ENCODE measurements around the gene TP63. TPM values are rescaled to one million over a fixed set of nuclear protein-coding genes. Genes with fewer than 3 reads are reported as not detected.

The TP63 gene
- total RNA-seq, 4 donors from 2014 or later: 1.5 to 2.5 TPM; not detected in 2

- TF ChIP-seq CTCF (IDR thresholded peaks at IDR 0.05) (no peak), POLR2A (IDR thresholded peaks at IDR 0.05) (no peak)
- no peaks in the 10 kb centered on the region for H3K4me1 ChIP-seq
- no peak overlapping the region for H3K4me3 ChIP-seq
- no peak for DNase-seq
- H3K36me3 ChIP-seq: no peaks in the 10 kb centered on the region
- H3K27ac ChIP-seq: no peak overlapping the region
- no peaks in the 10 kb centered on the region for H3K9me3 ChIP-seq
- H3K27me3 ChIP-seq: no peaks in the 10 kb centered on the region
- intact Hi-C loops (cut with DNase I; ENCODE audit: low total_unique reads): no loop called here
These were observed 306.3 kb downstream of the TP63 start for GRCh38 chr3:189937302-189938127.

- TF ChIP-seq POLR2A (IDR thresholded peaks at IDR 0.05) (no peak), CTCF (IDR thresholded peaks at IDR 0.05) (no peak)
- H3K9me3 ChIP-seq: no peaks in the 10 kb centered on the region
- no peak overlapping the region for H3K4me3 ChIP-seq
- no peaks in the 10 kb centered on the region for H3K27me3 ChIP-seq
- H3K36me3 ChIP-seq: no peaks in the 10 kb centered on the region
- H3K27ac ChIP-seq: no peak overlapping the region
- DNase-seq: no peak
- intact Hi-C loops (cut with DNase I; ENCODE audit: low total_unique reads): no loop called here
- no peaks in the 10 kb centered on the region for H3K4me1 ChIP-seq
These were observed 309.9 kb downstream of the TP63 start for GRCh38 chr3:189941125-189941524.

GRCh38 chr3:189941679-189942078 is 310.5 kb downstream of the TP63 start:
- H3K27ac ChIP-seq: no peak overlapping the region
- no peaks in the 10 kb centered on the region for H3K9me3 ChIP-seq
- TF ChIP-seq CTCF (IDR thresholded peaks at IDR 0.05) (no peak), POLR2A (IDR thresholded peaks at IDR 0.05) (no peak)
- no peaks in the 10 kb centered on the region for H3K27me3 ChIP-seq
- no peak for DNase-seq
- no peak overlapping the region for H3K4me3 ChIP-seq
- H3K4me1 ChIP-seq: no peaks in the 10 kb centered on the region
- intact Hi-C loops (cut with DNase I; ENCODE audit: low total_unique reads): no loop called here
- no peaks in the 10 kb centered on the region for H3K36me3 ChIP-seq

- H3K36me3 ChIP-seq: no peaks in the 10 kb centered on the region
- intact Hi-C loops (cut with DNase I; ENCODE audit: low total_unique reads): no loop called here
- H3K27me3 ChIP-seq: no peaks in the 10 kb centered on the region
- TF ChIP-seq CTCF (IDR thresholded peaks at IDR 0.05) (no peak), POLR2A (IDR thresholded peaks at IDR 0.05) (no peak)
- H3K4me3 ChIP-seq: no peak overlapping the region
- H3K4me1 ChIP-seq: no peaks in the 10 kb centered on the region
- DNase-seq: no peak
- no peak overlapping the region for H3K27ac ChIP-seq
- H3K9me3 ChIP-seq: no peaks in the 10 kb centered on the region
These were observed 311.8 kb downstream of the TP63 start for GRCh38 chr3:189942948-189943347.

- Histone ChIP-seq H3K36me3 (no peaks in the 10 kb centered on the region), H3K27ac (no peak overlapping the region), H3K4me1 (no peaks in the 10 kb centered on the region), H3K4me3 (no peak overlapping the region), H3K27me3 (no peaks in the 10 kb centered on the region), H3K9me3 (no peaks in the 10 kb centered on the region)
- DNase-seq: no peak
- intact Hi-C loops (cut with DNase I; ENCODE audit: low total_unique reads): no loop called here
- TF ChIP-seq CTCF (IDR thresholded peaks at IDR 0.05) (no peak), POLR2A (IDR thresholded peaks at IDR 0.05) (no peak)
These were observed 313.3 kb downstream of the TP63 start for GRCh38 chr3:189944285-189945145.

Data from uterus (tissue), 4 donors.